GM18858 (cell line): ENCODE measurements around the gene GPATCH2L.
A peak's percentile ranks its signal among the peaks of the same experiment; 100 is the strongest.

Experiments
- ATAC-seq: cut with Tn5 transposase; IDR thresholded peaks from one replicate; pipeline ENCODE4 v1.9.1; 2021; ENCODE audit not compliant: unreplicated experiment

Gene GPATCH2L

GRCh38 chr14:76135722-76136121 lies 16.0 kb upstream of the GPATCH2L start:
- no peak for ATAC-seq

GRCh38 chr14:76136476-76137110 lies 15.1 kb upstream of the GPATCH2L start:
- ATAC-seq = no peak

DNA sequence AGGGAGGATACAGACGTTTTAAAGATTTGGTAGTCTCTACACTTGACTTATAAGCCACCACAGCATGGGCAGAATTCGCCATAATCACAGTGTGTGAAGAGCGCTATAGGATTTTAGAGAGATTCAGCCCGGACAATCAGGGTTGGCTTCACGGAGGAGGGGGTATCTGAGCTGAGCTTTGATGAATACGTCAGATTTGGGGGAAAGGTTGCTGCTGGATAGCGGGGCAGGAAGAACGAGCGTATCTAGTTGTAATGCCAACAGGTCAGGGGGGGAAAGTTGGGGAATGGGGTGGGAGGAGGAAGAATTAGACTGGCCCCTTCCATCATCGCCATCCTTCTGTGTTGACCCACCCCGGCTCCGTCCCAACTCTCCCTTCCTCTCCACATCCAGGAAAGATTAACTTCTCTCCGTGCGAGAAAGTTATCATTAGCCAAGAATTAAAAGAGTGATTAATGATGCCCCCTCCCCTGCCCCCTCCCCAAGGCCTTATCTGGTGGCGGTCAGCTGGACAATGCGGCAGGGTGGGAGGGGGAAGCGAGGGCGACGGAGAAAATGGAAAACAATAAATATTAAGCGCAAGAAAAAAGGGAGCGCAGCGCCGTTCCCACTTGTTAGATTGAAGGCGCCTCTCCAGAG lies 13.5 kb upstream of the GPATCH2L start:
- ATAC-seq = no peak

DNA sequence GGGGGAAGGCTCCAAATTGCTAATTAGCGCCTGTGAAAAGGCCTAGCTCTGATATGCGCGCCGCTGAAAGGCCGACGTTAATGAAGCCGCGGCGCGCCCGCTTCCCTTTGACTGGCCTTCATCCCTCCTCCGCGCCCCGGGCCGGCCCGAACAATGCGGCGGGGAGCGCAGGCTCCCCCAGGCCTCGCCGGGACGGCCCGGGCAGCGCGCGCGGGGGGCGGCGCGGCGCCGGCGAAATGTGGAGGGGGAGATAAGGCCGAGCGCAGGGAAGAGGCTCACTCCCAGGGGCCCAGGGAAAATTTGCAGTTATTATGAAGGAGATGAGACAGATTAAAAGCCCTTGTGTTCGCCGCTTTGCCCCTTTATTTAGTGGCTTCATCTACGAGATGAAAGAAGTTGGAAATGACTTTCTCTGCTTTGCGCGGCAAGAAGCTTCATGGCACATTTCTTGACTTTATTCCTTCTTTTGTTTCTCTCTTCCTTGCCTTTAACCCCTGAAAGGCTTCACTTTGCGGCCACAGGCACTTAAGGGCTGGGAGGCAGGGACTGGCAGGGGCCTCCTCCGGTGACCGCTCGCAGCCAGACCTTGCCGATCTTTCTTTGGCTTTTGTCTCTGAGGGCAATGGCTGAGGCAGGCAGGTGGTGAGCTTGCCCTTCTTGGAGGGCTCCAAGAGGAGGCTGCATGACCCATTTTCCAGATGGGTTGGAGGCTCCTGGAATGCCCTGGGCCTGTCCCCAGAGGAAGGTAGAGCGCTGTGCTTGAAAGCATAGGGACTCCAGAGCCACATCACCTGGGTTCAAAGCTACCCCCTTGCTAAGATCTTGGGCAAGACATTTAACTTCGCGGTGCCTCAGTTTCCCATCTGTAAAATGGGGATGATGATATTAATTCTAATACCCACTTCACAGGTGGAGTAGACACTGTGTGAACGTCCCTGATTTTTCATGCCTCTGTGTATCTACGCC lies 12.7 kb upstream of the GPATCH2L start:
- ATAC-seq = no peak

- no peak for ATAC-seq
Observed at GRCh38 chr14:76143642-76144041, 8.1 kb upstream of the GPATCH2L start.

- ATAC-seq = no peak
Observed at GRCh38 chr14:76146976-76147375, 4.7 kb upstream of the GPATCH2L start.

DNA sequence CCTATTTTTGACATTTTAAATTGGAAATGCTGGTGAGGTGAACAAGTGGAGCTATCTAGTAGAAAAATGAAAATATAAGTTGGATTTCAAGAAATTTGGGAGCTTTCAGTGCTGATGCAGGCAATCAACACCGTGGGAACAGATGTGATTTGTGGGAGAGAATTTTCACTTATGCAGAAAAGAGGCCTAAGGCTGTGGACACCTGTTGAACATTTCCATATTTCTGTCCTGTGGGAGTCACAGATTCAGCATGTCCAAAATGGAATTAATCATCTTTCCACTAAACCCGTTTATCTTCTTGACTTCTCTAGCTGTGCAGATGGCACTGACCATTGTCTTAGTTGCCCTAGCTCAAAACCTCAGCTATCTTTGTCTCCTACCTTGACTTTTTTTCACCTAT lies 2.5 kb upstream of the GPATCH2L start:
- ATAC-seq = no peak

DNA sequence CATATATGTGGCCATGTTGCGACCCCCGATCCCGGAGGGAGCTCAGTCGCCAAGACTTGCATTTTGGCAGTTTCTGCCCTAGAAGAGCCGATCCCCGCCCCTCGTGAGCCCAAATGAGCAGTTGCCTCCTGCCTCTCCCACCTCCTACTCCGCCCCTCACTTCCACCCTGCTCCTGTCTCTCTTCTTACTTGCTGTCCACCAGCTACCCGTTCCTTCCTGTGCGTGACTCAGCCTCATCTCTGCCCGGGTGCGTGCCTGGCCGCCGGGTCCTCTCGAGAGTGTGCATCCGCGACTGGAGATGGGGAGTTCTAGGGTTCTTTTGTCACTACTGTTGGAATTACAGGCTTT lies 585 bp downstream of the GPATCH2L start:
- peak; percentile 64 for ATAC-seq

DNA sequence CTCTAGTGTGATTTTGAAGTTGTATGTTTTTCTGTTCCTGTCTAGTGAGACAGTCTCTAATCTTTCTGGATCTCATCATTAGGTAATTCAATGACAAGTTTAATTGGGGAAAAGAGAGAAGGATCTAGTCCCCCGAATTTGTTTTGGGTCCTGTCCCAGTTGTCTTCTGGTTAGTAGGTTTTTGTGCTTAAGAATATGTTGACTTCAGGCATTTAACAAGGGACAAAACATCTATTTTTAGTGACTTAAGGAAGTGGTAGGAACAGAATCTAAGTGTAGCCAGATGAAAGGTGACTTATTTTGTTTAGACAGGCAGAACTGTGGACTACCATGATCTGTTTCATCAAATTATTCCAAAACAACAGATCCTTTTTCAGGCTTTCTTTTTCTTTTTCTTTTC lies 2.2 kb downstream of the GPATCH2L start:
- no peak for ATAC-seq

DNA sequence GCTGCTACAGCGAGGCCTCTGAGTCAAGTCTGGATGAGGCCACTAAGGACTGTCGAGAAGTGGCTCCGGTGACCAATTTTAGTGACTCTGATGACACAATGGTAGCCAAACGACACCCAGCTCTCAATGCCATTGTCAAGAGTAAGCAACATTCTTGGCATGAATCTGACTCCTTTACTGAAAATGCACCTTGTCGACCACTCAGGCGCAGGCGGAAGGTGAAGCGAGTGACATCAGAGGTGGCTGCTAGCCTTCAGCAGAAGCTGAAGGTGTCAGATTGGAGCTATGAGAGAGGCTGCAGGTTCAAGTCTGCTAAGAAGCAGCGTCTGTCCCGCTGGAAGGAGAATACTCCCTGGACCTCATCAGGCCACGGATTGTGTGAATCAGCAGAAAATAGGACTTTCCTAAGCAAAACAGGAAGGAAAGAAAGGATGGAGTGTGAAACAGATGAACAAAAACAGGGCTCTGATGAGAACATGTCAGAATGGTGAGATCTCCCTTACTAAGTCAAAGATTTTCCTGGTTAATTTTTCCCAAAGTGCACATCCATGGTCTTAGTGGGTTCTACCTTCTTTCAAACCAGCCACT lies 2.9 kb downstream of the GPATCH2L start:
- no peak for ATAC-seq

GRCh38 chr14:76163668-76164363 lies 12.1 kb downstream of the GPATCH2L start:
- no peak for ATAC-seq

DNA sequence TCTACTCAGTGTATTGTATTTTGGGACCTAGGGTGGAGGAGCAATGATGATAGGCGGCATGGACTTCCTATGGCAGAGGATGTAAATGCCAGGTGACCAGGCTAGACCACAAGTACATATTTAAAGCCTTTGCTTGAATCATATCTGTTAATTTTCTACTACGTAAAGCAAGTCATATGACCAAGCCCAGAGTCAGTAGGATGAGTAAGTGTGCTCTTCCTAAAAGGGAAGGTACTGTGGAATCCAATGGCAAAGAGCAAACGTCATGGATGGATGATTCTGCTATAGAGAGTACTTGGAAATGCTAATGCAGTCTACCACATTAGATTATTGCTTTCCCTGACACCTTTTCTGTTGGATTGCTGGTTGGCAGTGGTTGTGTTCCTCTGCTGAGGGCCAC lies 16.8 kb downstream of the GPATCH2L start:
- no peak for ATAC-seq

- no peak for ATAC-seq
Observed at GRCh38 chr14:76169776-76170175, 18.1 kb downstream of the GPATCH2L start.

DNA sequence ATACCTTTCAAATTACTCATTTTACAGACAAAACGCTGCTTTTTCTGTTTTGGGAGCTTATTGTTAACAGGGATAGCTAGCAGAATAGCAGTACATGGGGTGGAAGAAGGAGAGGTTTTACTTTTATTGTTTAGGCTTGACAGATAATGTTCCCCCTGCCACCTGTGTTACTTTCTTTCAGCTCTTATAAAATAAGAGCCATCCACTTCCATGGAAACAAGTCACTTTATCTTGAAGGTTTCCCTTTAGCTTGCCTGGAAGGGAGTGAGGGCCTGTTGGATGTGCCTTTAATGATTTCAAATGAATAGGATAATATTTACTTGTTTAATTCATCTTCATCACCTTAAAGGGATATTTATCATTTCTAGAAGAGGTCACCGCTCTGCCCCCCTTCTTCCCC lies 23.3 kb downstream of the GPATCH2L start:
- ATAC-seq = no peak

GRCh38 chr14:76175942-76176341 lies 24.2 kb downstream of the GPATCH2L start:
- no peak for ATAC-seq

DNA sequence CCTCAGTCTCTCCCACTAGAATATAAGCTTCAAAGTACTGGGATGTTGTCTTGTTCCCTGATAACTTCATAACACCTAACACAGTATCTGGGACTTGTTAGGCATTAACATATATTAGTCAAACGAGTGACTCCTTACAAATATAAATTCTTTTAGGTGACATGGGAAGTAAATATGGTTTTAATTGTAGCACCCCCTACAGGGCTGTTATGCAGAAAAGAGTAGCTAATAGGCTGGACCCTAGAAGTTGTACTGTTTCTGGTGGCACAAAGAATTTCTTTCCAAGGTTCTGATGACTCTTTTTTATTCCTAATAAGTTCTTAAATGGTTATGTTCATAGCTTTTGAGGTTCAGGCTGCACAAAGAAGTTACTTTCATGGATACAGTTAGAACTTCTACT lies 29.8 kb downstream of the GPATCH2L start:
- no peak for ATAC-seq

DNA sequence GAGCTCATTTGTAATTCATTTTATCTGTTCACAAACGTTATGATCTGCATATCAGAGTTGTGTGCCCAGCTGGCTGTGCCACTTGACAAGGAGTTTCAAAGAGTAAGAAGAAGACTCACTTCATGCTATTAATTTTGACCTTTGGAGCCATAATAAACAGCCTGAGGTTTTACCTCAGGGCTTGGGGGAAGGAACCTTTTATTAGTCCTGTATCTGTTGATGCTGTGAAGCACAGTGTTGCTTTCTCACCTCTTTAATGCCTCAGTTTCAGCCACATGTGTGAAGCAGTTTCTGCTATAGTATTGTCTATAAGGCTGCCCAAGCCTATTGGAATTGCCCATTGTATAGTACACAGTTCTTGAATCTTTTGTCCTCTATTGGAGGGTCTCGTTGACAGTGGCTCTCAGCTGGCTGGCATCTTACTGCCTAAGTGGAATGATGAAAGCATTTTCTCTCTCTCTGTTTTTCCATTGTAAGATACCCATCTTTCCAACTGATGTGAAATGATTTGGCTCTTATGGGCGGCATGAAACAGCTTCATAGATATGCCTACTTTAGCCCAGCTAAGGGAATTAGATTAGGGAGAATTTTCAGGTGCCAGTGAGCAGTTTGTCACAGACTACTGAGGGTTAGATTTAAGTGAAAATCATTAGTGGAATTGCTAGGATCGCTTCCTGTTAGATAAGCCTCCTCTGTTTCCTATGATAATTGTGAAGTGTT lies 34.7 kb downstream of the GPATCH2L start:
- ATAC-seq = no peak

GRCh38 chr14:76191297-76191696 lies 39.6 kb downstream of the GPATCH2L start:
- ATAC-seq = no peak

DNA sequence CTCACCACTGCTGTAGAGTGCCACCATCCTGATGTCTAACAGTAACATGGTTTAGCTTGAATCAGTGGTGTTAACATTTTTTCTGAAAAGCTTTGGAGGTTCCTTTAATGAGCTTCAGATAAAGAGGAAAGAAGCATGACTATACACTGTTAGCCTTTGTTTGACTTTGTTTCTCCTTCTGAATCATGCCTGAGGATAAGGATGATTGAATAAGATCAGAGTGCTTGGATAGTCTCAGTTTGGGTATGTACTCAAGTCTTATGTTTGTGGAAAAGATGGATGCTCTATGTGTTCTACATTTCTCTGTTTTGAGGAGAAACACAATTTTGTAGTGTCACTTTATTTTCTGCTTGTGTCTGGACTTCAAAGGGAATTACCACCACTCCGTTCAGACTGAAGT lies 42.0 kb downstream of the GPATCH2L start:
- ATAC-seq = no peak

- no peak for ATAC-seq
Observed at GRCh38 chr14:76194327-76194726, 42.6 kb downstream of the GPATCH2L start.
